ENCODE measurements around the gene ELMO2.

- TF ChIP-seq, protein P1, sequence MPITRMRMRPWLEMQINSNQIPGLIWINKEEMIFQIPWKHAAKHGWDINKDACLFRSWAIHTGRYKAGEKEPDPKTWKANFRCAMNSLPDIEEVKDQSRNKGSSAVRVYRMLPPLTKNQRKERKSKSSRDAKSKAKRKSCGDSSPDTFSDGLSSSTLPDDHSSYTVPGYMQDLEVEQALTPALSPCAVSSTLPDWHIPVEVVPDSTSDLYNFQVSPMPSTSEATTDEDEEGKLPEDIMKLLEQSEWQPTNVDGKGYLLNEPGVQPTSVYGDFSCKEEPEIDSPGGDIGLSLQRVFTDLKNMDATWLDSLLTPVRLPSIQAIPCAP (CRISPR knock-in tag; IDR thresholded peaks at IDR 0.05): no peak
- TF ChIP-seq CTCF (IDR thresholded peaks at IDR 0.05) (no peak), NR1H2 (CRISPR knock-in tag; IDR thresholded peaks at IDR 0.05) (no peak), MYBL2 (CRISPR knock-in tag; IDR thresholded peaks at IDR 0.05) (no peak), E2F4 (CRISPR knock-in tag; IDR thresholded peaks at IDR 0.05; ENCODE audit: borderline replicate concordance, low read depth) (no peak), ESRRA (CRISPR knock-in tag; IDR thresholded peaks at IDR 0.05; ENCODE audit: borderline replicate concordance) (no peak), USF1 (CRISPR knock-in tag; IDR thresholded peaks at IDR 0.05) (no peak), SMAD4 (CRISPR knock-in tag; IDR thresholded peaks at IDR 0.05) (no peak), CREB1 (CRISPR knock-in tag; IDR thresholded peaks at IDR 0.05) (no peak), NFYB (CRISPR knock-in tag; conservative IDR thresholded peaks at IDR 0.05; ENCODE audit: low read depth) (no peak), JUN (CRISPR knock-in tag; IDR thresholded peaks at IDR 0.05) (no peak), CREM (CRISPR knock-in tag; IDR thresholded peaks at IDR 0.05) (no peak)
- TF ChIP-seq, protein P2, sequence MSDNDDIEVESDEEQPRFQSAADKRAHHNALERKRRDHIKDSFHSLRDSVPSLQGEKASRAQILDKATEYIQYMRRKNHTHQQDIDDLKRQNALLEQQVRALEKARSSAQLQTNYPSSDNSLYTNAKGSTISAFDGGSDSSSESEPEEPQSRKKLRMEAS (CRISPR knock-in tag; IDR thresholded peaks at IDR 0.05): no peak
- TF ChIP-seq, protein P3, sequence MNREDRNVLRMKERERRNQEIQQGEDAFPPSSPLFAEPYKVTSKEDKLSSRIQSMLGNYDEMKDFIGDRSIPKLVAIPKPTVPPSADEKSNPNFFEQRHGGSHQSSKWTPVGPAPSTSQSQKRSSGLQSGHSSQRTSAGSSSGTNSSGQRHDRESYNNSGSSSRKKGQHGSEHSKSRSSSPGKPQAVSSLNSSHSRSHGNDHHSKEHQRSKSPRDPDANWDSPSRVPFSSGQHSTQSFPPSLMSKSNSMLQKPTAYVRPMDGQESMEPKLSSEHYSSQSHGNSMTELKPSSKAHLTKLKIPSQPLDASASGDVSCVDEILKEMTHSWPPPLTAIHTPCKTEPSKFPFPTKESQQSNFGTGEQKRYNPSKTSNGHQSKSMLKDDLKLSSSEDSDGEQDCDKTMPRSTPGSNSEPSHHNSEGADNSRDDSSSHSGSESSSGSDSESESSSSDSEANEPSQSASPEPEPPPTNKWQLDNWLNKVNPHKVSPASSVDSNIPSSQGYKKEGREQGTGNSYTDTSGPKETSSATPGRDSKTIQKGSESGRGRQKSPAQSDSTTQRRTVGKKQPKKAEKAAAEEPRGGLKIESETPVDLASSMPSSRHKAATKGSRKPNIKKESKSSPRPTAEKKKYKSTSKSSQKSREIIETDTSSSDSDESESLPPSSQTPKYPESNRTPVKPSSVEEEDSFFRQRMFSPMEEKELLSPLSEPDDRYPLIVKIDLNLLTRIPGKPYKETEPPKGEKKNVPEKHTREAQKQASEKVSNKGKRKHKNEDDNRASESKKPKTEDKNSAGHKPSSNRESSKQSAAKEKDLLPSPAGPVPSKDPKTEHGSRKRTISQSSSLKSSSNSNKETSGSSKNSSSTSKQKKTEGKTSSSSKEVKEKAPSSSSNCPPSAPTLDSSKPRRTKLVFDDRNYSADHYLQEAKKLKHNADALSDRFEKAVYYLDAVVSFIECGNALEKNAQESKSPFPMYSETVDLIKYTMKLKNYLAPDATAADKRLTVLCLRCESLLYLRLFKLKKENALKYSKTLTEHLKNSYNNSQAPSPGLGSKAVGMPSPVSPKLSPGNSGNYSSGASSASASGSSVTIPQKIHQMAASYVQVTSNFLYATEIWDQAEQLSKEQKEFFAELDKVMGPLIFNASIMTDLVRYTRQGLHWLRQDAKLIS (CRISPR knock-in tag; IDR thresholded peaks at IDR 0.05; ENCODE audit: borderline replicate concordance): no peak
Measured at GRCh38 chr20:46327557-46327956, 78.9 kb downstream of the ELMO2 start.
